HG03135 (cell line): ENCODE measurements around the gene MFAP4.

Experiments
- ATAC-seq: cut with Tn5 transposase; IDR thresholded peaks from one replicate; pipeline ENCODE4 v1.9.1; 2021; ENCODE audit warnings: mild to moderate bottlenecking, moderate library complexity; ENCODE audit not compliant: unreplicated experiment

MFAP4 gene

GRCh38 chr17:19338031-19338990 lies 48.7 kb downstream of the MFAP4 start:
- ATAC-seq = no peak

- no peak for ATAC-seq
These were observed 49.3 kb downstream of the MFAP4 start for GRCh38 chr17:19337712-19338023.

GRCh38 chr17:19336938-19337711 lies 49.9 kb downstream of the MFAP4 start:
- no peak for ATAC-seq

- ATAC-seq = no peak
These were observed 50.9 kb downstream of the MFAP4 start for GRCh38 chr17:19335951-19336631.

GRCh38 chr17:19334331-19334730 lies 52.7 kb downstream of the MFAP4 start:
- ATAC-seq = no peak

- ATAC-seq = no peak
These were observed 53.2 kb downstream of the MFAP4 start for GRCh38 chr17:19333736-19334290.
